ENCODE measurements around the gene CDH4.

CDH4 gene

DNA sequence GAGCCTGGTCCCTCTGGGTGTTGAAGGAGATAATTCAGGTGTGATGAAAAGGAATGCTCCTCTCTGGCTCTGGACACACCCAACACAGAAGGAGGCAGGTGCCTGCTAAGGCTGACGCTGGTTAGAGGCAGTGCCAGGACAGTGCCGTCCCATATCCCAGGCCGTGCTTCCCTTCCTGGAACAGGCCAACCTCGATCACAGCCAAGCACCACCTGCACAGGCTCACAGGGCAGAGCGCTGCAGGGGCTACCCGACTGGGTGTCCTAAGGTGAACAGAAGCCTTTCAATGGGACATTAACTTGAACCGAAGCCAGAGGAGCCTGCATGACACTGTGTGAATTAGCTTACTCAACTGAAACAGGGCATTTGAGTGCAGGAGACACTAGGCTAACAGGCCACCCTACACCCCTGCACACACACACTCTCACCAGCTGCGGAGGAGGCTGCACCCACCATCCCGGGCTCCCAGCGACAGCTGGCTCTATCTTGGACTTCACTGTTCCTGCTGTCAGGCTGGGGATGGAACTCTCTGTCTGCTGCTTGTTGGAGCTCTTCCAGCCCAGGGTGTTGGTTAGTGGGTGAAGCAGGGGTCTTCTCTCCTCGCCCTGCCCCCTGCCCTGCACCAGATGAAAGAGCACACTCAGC, 466.4 kb downstream of the CDH4 start:
- no peak for DNase-seq (ENCODE audit: low read depth)
- TF ChIP-seq, protein P1, sequence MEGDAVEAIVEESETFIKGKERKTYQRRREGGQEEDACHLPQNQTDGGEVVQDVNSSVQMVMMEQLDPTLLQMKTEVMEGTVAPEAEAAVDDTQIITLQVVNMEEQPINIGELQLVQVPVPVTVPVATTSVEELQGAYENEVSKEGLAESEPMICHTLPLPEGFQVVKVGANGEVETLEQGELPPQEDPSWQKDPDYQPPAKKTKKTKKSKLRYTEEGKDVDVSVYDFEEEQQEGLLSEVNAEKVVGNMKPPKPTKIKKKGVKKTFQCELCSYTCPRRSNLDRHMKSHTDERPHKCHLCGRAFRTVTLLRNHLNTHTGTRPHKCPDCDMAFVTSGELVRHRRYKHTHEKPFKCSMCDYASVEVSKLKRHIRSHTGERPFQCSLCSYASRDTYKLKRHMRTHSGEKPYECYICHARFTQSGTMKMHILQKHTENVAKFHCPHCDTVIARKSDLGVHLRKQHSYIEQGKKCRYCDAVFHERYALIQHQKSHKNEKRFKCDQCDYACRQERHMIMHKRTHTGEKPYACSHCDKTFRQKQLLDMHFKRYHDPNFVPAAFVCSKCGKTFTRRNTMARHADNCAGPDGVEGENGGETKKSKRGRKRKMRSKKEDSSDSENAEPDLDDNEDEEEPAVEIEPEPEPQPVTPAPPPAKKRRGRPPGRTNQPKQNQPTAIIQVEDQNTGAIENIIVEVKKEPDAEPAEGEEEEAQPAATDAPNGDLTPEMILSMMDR (IDR thresholded peaks at IDR 0.05; ENCODE audit: low read length, missing control alignments), result no peak
- no peak overlapping the region for H3K4me3 ChIP-seq (replicated peaks; ENCODE audit: low read depth, low read length)

DNA sequence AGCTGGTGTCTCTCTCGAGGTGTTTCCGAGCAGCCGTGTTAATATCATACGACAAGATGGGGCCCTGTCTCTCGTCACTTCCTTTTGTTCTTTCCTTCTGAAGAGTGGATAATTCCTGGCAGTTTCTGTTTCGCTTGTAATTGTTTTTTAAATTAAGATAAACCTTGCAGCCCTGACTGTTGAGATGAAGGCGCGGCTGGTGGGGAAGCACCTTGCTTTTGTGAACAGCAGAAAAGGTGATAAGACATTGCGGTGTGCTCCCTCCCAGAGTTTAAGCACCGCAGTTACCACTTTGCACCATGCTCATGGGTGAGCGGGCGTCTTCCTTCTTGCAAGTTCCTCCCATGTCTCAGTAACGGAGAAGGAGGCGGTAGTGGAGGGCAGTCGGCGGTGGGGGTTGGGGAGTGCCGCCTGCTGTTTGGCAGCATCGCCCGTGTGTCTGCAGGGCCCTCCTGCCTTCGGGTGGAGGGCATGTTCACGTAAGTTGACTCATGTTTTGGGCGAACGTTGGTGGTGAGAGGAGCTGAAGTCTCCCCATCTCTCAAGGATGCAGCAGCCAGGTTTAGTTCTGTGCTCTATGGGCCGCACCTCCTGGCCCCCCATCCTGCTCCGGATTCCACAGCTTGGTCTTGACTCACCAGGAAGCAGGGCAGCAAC, 467.8 kb downstream of the CDH4 start:
- TF ChIP-seq, protein P1 (IDR thresholded peaks at IDR 0.05; ENCODE audit: low read length, missing control alignments), result no peak
- H3K4me3 ChIP-seq (replicated peaks; ENCODE audit: low read depth, low read length), result no peak overlapping the region
- no peak for DNase-seq (ENCODE audit: low read depth)

DNA sequence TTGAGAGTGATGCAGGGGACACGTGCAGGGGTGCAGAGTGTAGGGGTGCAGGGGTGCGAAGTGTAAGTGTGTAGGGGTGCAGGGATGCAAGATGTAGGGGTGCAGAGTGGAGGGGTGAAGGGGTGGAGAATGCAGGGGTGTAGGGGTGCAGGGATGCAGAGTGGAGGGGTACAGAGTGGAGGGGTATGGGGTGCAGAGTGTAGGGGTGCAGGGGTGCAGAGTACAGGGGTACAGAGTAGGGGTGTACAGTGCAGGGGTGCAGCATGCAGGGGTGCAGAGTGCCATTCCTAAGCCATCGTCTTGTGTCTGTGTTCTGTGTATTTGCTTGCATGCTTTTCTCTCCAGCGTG, 468.3 kb downstream of the CDH4 start:
- H3K4me3 ChIP-seq (replicated peaks; ENCODE audit: low read depth, low read length), result no peak overlapping the region
- DNase-seq (ENCODE audit: low read depth), result no peak

DNA sequence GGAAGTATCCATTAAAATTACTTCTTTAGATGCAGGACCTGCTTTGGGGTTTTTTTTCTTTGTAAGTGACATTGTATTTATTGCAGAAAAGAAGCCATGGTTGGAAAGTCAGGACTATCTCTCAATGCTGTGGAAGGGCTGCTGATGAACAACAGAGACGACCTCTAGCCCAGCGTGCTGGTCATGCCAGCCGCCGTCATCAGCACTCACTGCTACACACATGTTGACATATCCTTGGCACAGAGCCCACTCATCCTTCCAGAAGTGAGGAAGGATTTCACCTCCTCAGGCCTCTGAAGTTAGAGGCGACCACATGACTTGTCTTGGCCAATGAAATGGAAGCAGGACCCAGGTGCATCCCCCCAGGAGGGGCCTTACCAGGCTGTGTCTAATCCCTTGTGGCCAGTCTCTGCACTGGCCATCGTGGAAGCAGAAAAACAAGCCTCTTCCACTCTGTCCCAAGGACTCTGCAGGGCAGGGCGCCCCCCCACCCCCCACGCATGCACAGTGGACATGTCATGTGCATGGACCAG, 470.2 kb downstream of the CDH4 start:
- DNase-seq (ENCODE audit: low read depth), result no peak
- TF ChIP-seq, protein P1 (IDR thresholded peaks at IDR 0.05; ENCODE audit: low read length, missing control alignments), result no peak
- no peak overlapping the region for H3K4me3 ChIP-seq (replicated peaks; ENCODE audit: low read depth, low read length)

More for the DNA sequence above, 468.3 kb downstream of the CDH4 start:
- TF ChIP-seq, protein P1 (IDR thresholded peaks at IDR 0.05; ENCODE audit: low read length, missing control alignments), result no peak

DNA sequence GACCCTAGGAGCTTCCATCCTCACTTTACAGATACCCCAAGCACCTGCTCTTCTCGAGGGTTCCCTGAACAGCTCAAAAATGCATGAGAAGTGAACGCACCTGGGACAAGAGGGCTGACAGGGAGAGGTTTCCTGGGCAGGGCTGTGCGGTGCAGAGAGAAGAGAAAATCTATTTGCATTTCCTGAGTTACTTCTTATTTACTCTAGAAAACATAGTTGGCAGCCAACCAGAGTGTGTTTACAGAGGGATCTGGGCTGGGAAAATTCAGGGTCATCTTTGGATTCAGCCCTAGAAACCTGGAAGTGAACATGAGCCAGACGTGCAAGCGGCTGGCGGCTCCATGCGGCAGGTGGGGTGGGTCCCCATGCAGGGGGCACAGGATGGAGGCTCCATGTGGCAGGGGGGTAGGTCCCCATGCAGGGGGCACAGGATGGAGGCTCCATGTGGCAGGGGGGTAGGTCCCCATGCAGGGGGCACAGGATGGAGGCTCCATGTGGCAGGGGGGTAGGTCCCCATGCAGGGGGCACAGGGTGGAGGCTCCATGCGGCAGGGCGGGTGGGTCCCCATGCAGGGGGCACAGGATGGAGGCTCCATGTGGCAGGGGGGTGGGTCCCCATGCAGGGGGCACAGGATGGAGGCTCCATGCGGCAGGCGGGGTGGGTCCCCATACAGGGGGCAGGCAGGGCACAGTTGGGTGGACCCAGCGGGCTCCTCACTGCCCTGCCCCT, 471.6 kb downstream of the CDH4 start:
- TF ChIP-seq, protein P1 (IDR thresholded peaks at IDR 0.05; ENCODE audit: low read length, missing control alignments), result no peak

DNA sequence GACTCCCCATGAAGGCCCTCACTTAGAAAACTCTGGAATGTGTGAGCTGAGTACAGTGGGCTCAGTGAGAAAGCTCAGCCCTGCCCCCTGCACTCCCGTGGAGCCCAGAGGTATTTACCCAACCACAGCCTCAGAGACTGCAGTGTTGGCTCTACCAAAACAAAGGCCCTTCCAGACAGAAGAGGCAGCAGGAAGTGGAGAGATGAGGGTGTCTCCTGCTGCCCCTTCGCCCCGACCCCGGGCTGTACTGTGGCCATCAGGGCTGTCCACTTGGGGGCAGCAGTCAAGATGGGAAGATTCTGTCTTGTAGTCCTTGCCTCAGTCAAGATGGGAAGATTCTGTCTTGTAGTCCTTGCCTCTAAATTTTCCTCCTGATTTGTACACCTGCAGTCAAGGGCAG, 472.3 kb downstream of the CDH4 start:
- H3K4me3 ChIP-seq (replicated peaks; ENCODE audit: low read depth, low read length), result no peak overlapping the region
- no peak for DNase-seq (ENCODE audit: low read depth)
- TF ChIP-seq, protein P1 (IDR thresholded peaks at IDR 0.05; ENCODE audit: low read length, missing control alignments), result no peak

More for the DNA sequence above, 471.6 kb downstream of the CDH4 start:
- DNase-seq (ENCODE audit: low read depth), result no peak
- no peak overlapping the region for H3K4me3 ChIP-seq (replicated peaks; ENCODE audit: low read depth, low read length)
